ENCODE data around the gene STX2. TPM values are rescaled to one million over a fixed set of nuclear protein-coding genes. Genes with fewer than 3 reads are reported as not detected.
"Not testable (repeated sequence)": the region's sequence is repeated elsewhere in the genome, so short reads cannot be mapped to it uniquely, and the experiment has no call there.

Gene STX2
- 10 to 100 TPM; 22.1 to 23.0 TPM for total RNA-seq
- polyA plus RNA-seq = 10.7 TPM

- peak within 1 kb of the TSS; percentile 83 to 89 (median 85) for H3K4me3 Mint-ChIP-seq
- H3K27ac Mint-ChIP-seq = peak within 1 kb of the TSS; percentile 34 to 95 (median 82)
- H3K9me3 Mint-ChIP-seq = no peaks in the 10 kb centered on the region
- Histone ChIP-seq H3K4me1 (ENCODE audit: insufficient read depth, low read length) (peaks cover 19% of the 10 kb centered on the region), H3K27ac (ENCODE audit: low read depth, low read length) (peak within 1 kb of the TSS; percentile 59), H3K4me3 (ENCODE audit: low read length) (peak within 1 kb of the TSS; percentile 79), H3K27me3 (ENCODE audit: insufficient read depth, low read length, poor library complexity, severe bottlenecking) (no peaks in the 10 kb centered on the region), H3K36me3 (ENCODE audit: insufficient read depth, low read length) (no peaks in the 10 kb centered on the region), H3K9me3 (ENCODE audit: low read length) (no peaks in the 10 kb centered on the region)
- peak; percentile 87 to 93 (median 89) for DNase-seq
- ChIA-PET POLR2A (interaction anchor here (0.6 kb wide), 1 partner anchor 32 kb away, joined by 4 read pairs; no protein-coding TSS in a partner anchor), CTCF (interaction anchor here (0.8 to 6.1 kb wide), 4 partner anchors 12 to 31 kb away, joined by 3 to 40 read pairs (median 11); no protein-coding TSS in a partner anchor)
- H3K27me3 Mint-ChIP-seq = no peaks in the 10 kb centered on the region
- H3K36me3 Mint-ChIP-seq = peaks cover 0 to 5% (median 3%) of the 10 kb centered on the region in 3 donors
- peaks cover 25 to 29% (median 26%) of the 10 kb centered on the region in 3 donors for H3K4me1 Mint-ChIP-seq
Observed at GRCh38 chr12:130838951-130839769, at the start of gene STX2. Gene STX2 (minus strand): TSS chr12:130839250. CDS start chr12:130839099, 151 bp downstream.

GRCh38 chr12:130887190-130887589 is 48.1 kb upstream of the STX2 start:
- CTCF ChIA-PET; H3K4me3 Mint-ChIP-seq; H3K4me1 Mint-ChIP-seq; H3K27me3 Mint-ChIP-seq; H3K9me3 Mint-ChIP-seq; DNase-seq; H3K36me3 ChIP-seq (ENCODE audit: insufficient read depth, low read length); H3K27me3 ChIP-seq (ENCODE audit: insufficient read depth, low read length, poor library complexity, severe bottlenecking); H3K27ac Mint-ChIP-seq; H3K9me3 ChIP-seq (ENCODE audit: low read length); H3K36me3 Mint-ChIP-seq; H3K27ac ChIP-seq (ENCODE audit: low read depth, low read length); POLR2A ChIA-PET; H3K4me1 ChIP-seq (ENCODE audit: insufficient read depth, low read length); H3K4me3 ChIP-seq (ENCODE audit: low read length): not testable (repeated sequence)

- peak overlapping the region in 1 of 7 donors; percentile 63 for H3K4me3 Mint-ChIP-seq
- H3K4me1 ChIP-seq (ENCODE audit: insufficient read depth, low read length) = peaks cover 8% of the 10 kb centered on the region
- H3K27me3 Mint-ChIP-seq = peaks cover 0 to 3% of the 10 kb centered on the region in 2 donors
- ChIA-PET POLR2A (no interaction called here), CTCF (no interaction called here)
- no peak overlapping the region for H3K27ac ChIP-seq (ENCODE audit: low read depth, low read length)
- H3K9me3 Mint-ChIP-seq = no peaks in the 10 kb centered on the region
- peaks cover 17 to 36% (median 31%) of the 10 kb centered on the region in 3 donors for H3K4me1 Mint-ChIP-seq
- no peak for DNase-seq
- peaks cover 0 to 13% (median 7%) of the 10 kb centered on the region in 3 donors for H3K36me3 Mint-ChIP-seq
- H3K36me3 ChIP-seq (ENCODE audit: insufficient read depth, low read length) = no peaks in the 10 kb centered on the region
- H3K27ac Mint-ChIP-seq = peak overlapping the region in 2 of 8 donors; percentile 22 to 51
- no peak overlapping the region for H3K4me3 ChIP-seq (ENCODE audit: low read length)
- no peaks in the 10 kb centered on the region for H3K27me3 ChIP-seq (ENCODE audit: insufficient read depth, low read length, poor library complexity, severe bottlenecking)
- H3K9me3 ChIP-seq (ENCODE audit: low read length) = no peaks in the 10 kb centered on the region
Observed at GRCh38 chr12:130881548-130881947, 42.5 kb upstream of the STX2 start.

- H3K4me3 ChIP-seq (ENCODE audit: low read length) = no peak overlapping the region
- POLR2A ChIA-PET = no interaction called here
- peaks cover 0 to 18% (median 7%) of the 10 kb centered on the region in 3 donors for H3K36me3 Mint-ChIP-seq
- peak overlapping the region in 4 of 8 donors; percentile 3 to 87 (median 46) for H3K27ac Mint-ChIP-seq
- no peaks in the 10 kb centered on the region for H3K9me3 ChIP-seq (ENCODE audit: low read length)
- peaks cover under 1% of the 10 kb centered on the region for H3K36me3 ChIP-seq (ENCODE audit: insufficient read depth, low read length)
- H3K27ac ChIP-seq (ENCODE audit: low read depth, low read length) = no peak overlapping the region
- H3K27me3 Mint-ChIP-seq = peaks cover 0 to 3% of the 10 kb centered on the region in 2 donors
- CTCF ChIA-PET = no interaction called here
- H3K4me1 ChIP-seq (ENCODE audit: insufficient read depth, low read length) = peaks cover 8% of the 10 kb centered on the region
- peak overlapping the region; percentile 26 to 91 (median 87) for H3K4me3 Mint-ChIP-seq
- no peaks in the 10 kb centered on the region for H3K27me3 ChIP-seq (ENCODE audit: insufficient read depth, low read length, poor library complexity, severe bottlenecking)
- peaks cover 17 to 36% (median 34%) of the 10 kb centered on the region in 3 donors for H3K4me1 Mint-ChIP-seq
- DNase-seq = no peak
- no peaks in the 10 kb centered on the region for H3K9me3 Mint-ChIP-seq
Observed at GRCh38 chr12:130881046-130881445, 42.0 kb upstream of the STX2 start.

- Mint-ChIP-seq H3K4me1 (peaks cover 22 to 41% (median 38%) of the 10 kb centered on the region in 3 donors), H3K27ac (peak overlapping the region; percentile 59 to 91 (median 76)), H3K27me3 (peaks cover 0 to 3% of the 10 kb centered on the region in 2 donors), H3K9me3 (no peaks in the 10 kb centered on the region), H3K36me3 (peaks cover 4 to 24% (median 10%) of the 10 kb centered on the region in 3 donors), H3K4me3 (peak overlapping the region; percentile 84 to 91 (median 87))
- Histone ChIP-seq H3K4me3 (ENCODE audit: low read length) (peak overlapping the region; percentile 31), H3K4me1 (ENCODE audit: insufficient read depth, low read length) (peaks cover 8% of the 10 kb centered on the region), H3K27ac (ENCODE audit: low read depth, low read length) (no peak overlapping the region), H3K36me3 (ENCODE audit: insufficient read depth, low read length) (peaks cover 7% of the 10 kb centered on the region), H3K9me3 (ENCODE audit: low read length) (no peaks in the 10 kb centered on the region), H3K27me3 (ENCODE audit: insufficient read depth, low read length, poor library complexity, severe bottlenecking) (no peaks in the 10 kb centered on the region)
- CTCF ChIA-PET = no interaction called here
- POLR2A ChIA-PET = no interaction called here
- DNase-seq = no peak
Observed at GRCh38 chr12:130880411-130880885, 41.4 kb upstream of the STX2 start.

GRCh38 chr12:130879781-130880389 is 40.8 kb upstream of the STX2 start:
- CTCF ChIA-PET = no interaction called here
- Histone ChIP-seq H3K4me1 (ENCODE audit: insufficient read depth, low read length) (peaks cover 8% of the 10 kb centered on the region), H3K27ac (ENCODE audit: low read depth, low read length) (no peak overlapping the region), H3K36me3 (ENCODE audit: insufficient read depth, low read length) (peaks cover 12% of the 10 kb centered on the region), H3K4me3 (ENCODE audit: low read length) (peak overlapping the region; percentile 31), H3K27me3 (ENCODE audit: insufficient read depth, low read length, poor library complexity, severe bottlenecking) (no peaks in the 10 kb centered on the region), H3K9me3 (ENCODE audit: low read length) (no peaks in the 10 kb centered on the region)
- POLR2A ChIA-PET = no interaction called here
- no peaks in the 10 kb centered on the region for H3K9me3 Mint-ChIP-seq
- H3K4me1 Mint-ChIP-seq = peaks cover 25 to 45% (median 38%) of the 10 kb centered on the region in 3 donors
- peak overlapping the region; percentile 47 to 87 (median 71) for H3K27ac Mint-ChIP-seq
- peak overlapping the region; percentile 84 to 91 (median 87) for H3K4me3 Mint-ChIP-seq
- peaks cover 0 to 3% of the 10 kb centered on the region in 2 donors for H3K27me3 Mint-ChIP-seq
- no peak for DNase-seq
- peaks cover 4 to 29% (median 10%) of the 10 kb centered on the region in 3 donors for H3K36me3 Mint-ChIP-seq

GRCh38 chr12:130879212-130879686 is 40.2 kb upstream of the STX2 start:
- Mint-ChIP-seq H3K27me3 (peaks cover 0 to 3% of the 10 kb centered on the region in 2 donors), H3K4me1 (peaks cover 30 to 52% (median 43%) of the 10 kb centered on the region in 3 donors), H3K27ac (peak overlapping the region in 4 of 8 donors; percentile 38 to 70 (median 47)), H3K4me3 (peak overlapping the region in 6 of 7 donors; percentile 41 to 91 (median 86)), H3K36me3 (peaks cover 9 to 36% (median 16%) of the 10 kb centered on the region in 3 donors), H3K9me3 (no peaks in the 10 kb centered on the region)
- ChIA-PET POLR2A (no interaction called here), CTCF (no interaction called here)
- peaks cover 11% of the 10 kb centered on the region for H3K4me1 ChIP-seq (ENCODE audit: insufficient read depth, low read length)
- H3K27me3 ChIP-seq (ENCODE audit: insufficient read depth, low read length, poor library complexity, severe bottlenecking) = no peaks in the 10 kb centered on the region
- no peak overlapping the region for H3K4me3 ChIP-seq (ENCODE audit: low read length)
- no peak overlapping the region for H3K27ac ChIP-seq (ENCODE audit: low read depth, low read length)
- no peak for DNase-seq
- H3K9me3 ChIP-seq (ENCODE audit: low read length) = no peaks in the 10 kb centered on the region
- H3K36me3 ChIP-seq (ENCODE audit: insufficient read depth, low read length) = peaks cover 19% of the 10 kb centered on the region

All from CD8-positive, alpha-beta memory T cell (primary cell).